Left ventricle myocardium inferior (tissue), 1 donor: ENCODE results near the gene GLS. TPM values are rescaled to one million over a fixed set of nuclear protein-coding genes. Genes with fewer than 3 reads are reported as not detected.

ENCODE experiments used
- DNase-seq: peaks from one replicate; pipeline ENCODE4 v3.0.0-alpha.2; 2020
- H3K27ac ChIP-seq: fragments of 200-600 bp; replicated peaks from 2 replicates; pipeline ENCODE4 v1.8.0; 2021
- H3K27me3 ChIP-seq: fragments of 200-600 bp; 2 replicates; pipeline ENCODE4 v1.8.0; 2021; ENCODE audit warnings: low read depth
- H3K36me3 ChIP-seq: fragments of 200-600 bp; 2 replicates; pipeline ENCODE4 v1.8.0; 2021
- H3K4me1 ChIP-seq: fragments of 200-600 bp; 2 replicates; pipeline ENCODE4 v1.8.0; 2021
- H3K4me3 ChIP-seq: fragments of 200-600 bp; 2 replicates; pipeline ENCODE4 v1.8.0; 2021; ENCODE audit warnings: mild to moderate bottlenecking, moderate library complexity
- H3K9me3 ChIP-seq: fragments of 200-600 bp; replicated peaks from 2 replicates; pipeline ENCODE4 v1.8.0; 2021
- CTCF ChIP-seq: fragments of 200-600 bp; IDR thresholded peaks from 2 replicates; pipeline ENCODE4 v1.8.0; 2021; ENCODE audit warnings: antibody characterized with exemption, mild to moderate bottlenecking, borderline replicate concordance
- intact Hi-C: fragments of 100-400 bp; cut with micrococcal nuclease; formaldehyde crosslinking; loops from one replicate; pipeline ENCODE4 v1.11.0; 2022
- total RNA-seq: library from RNA; stranded (reverse); fragmentation: NEBNext Ultra II Directional; extraction: Animal tissue kit (Norgen Biotek cat#: 25700); gene quantifications from one replicate; pipeline ENCODE4 v1.2.1, GENCODE V29; 2021
- donor health status: DM: no; HTN: yes; CAD: no; lungs with severe emphysema.

The GLS gene
- total RNA-seq, 1 donor from 2014 or later, result 48.4 TPM

- no peak for TF ChIP-seq CTCF
- no peak for DNase-seq
- no peaks in the 10 kb centered on the region for H3K9me3 ChIP-seq
- no peak overlapping the region for H3K4me3 ChIP-seq
- no peaks in the 10 kb centered on the region for H3K36me3 ChIP-seq
- no peaks in the 10 kb centered on the region for H3K27me3 ChIP-seq
- peaks cover 8% of the 10 kb centered on the region for H3K4me1 ChIP-seq
- no peak overlapping the region for H3K27ac ChIP-seq
- intact Hi-C loops, result no loop called here
These were observed 38.0 kb upstream of the GLS start for GRCh38 chr2:190842606-190843104.

- Histone ChIP-seq H3K9me3 (no peaks in the 10 kb centered on the region), H3K4me3 (no peak overlapping the region), H3K36me3 (no peaks in the 10 kb centered on the region), H3K27me3 (no peaks in the 10 kb centered on the region), H3K27ac (no peak overlapping the region), H3K4me1 (peaks cover 11% of the 10 kb centered on the region)
- no peak for TF ChIP-seq CTCF
- intact Hi-C loops, result no loop called here
- no peak for DNase-seq
These were observed 36.5 kb upstream of the GLS start for GRCh38 chr2:190843890-190844699.

DNA sequence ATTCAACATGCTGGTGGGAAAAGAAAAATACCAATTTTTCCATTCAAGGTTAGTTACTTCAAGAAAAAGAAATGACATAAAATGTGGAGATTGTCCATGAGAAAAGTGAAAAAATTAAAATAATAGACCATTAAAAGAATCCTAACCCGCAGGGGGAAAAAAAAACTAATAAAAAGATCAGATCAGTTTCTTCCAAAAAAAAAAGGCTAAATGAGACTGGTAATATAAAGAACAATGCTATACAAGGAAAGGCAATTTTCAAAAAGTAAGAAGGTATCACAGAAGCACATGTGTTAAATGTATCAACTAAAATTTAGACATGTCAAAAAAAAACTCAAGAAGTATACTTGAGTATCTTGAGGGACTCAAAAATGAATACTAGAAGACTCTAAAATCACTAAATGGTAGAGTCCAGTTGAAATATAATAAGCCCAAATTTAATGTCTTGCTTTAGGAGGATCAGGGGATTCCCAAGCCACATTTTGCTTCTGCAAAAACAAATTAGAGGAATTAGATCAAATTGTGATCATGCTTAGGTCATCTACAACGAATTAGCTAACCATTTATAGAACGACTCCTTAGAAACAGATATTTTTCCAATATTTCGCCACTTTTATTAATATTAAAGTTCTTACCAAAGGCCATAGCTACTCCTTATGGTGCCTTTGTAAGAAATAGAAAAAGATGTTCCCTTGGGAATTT lies 35.8 kb upstream of the GLS start:
- no peak overlapping the region for H3K4me3 ChIP-seq
- no peaks in the 10 kb centered on the region for H3K27me3 ChIP-seq
- H3K36me3 ChIP-seq, result no peaks in the 10 kb centered on the region
- H3K4me1 ChIP-seq, result peaks cover 11% of the 10 kb centered on the region
- intact Hi-C loops, result no loop called here
- H3K27ac ChIP-seq, result no peak overlapping the region
- no peak for DNase-seq
- no peaks in the 10 kb centered on the region for H3K9me3 ChIP-seq
- TF ChIP-seq CTCF, result no peak

- Histone ChIP-seq H3K36me3 (no peaks in the 10 kb centered on the region), H3K4me3 (no peak overlapping the region), H3K27ac (no peak overlapping the region), H3K4me1 (peaks cover 11% of the 10 kb centered on the region), H3K9me3 (no peaks in the 10 kb centered on the region), H3K27me3 (no peaks in the 10 kb centered on the region)
- intact Hi-C loops, result no loop called here
- TF ChIP-seq CTCF, result no peak
- no peak for DNase-seq
These were observed 33.9 kb upstream of the GLS start for GRCh38 chr2:190846746-190847145.

DNA sequence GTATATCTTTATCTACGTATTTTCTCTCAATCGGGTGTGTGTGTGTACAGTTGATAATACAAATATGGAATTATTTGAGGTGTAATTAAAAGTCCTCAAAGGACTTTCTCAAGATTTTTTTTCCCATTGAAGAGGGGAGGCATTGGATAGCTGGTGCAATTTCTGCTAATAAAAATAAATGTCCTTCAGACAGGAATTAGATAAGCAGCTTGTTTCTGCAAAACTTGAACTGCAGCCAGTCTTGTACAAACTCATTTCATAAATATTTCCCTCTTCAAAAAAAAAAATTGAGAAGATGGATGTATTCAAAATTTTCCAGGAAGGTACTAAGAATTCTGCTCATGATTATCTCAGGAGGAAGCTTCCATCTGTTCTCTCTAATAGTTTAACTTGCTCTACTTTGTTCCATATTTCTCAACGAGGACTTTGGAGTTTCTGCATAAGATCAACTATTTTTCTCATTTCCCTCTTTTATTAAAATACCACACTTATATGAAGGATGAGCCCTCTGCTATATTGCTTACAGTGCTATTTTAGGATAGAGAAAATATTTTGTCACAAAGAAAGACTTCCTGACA lies 33.0 kb upstream of the GLS start:
- no peaks in the 10 kb centered on the region for H3K36me3 ChIP-seq
- intact Hi-C loops, result no loop called here
- peaks cover 11% of the 10 kb centered on the region for H3K4me1 ChIP-seq
- H3K4me3 ChIP-seq, result no peak overlapping the region
- no peak overlapping the region for H3K27ac ChIP-seq
- no peaks in the 10 kb centered on the region for H3K9me3 ChIP-seq
- no peak for DNase-seq
- TF ChIP-seq CTCF, result no peak
- no peaks in the 10 kb centered on the region for H3K27me3 ChIP-seq
